Activated CD8-positive, alpha-beta memory T cell treated with anti-CD3 and anti-CD28 coated beads for 24 hours (primary cell): ENCODE measurements around the gene EXTL1.
"Not testable (repeated sequence)": the region's sequence is repeated elsewhere in the genome, so short reads cannot be mapped to it uniquely, and the experiment has no call there.

Source experiments
- DNase-seq: peaks from one replicate; pipeline ENCODE4 v3.0.0-alpha.2; 2020

Gene EXTL1

DNA sequence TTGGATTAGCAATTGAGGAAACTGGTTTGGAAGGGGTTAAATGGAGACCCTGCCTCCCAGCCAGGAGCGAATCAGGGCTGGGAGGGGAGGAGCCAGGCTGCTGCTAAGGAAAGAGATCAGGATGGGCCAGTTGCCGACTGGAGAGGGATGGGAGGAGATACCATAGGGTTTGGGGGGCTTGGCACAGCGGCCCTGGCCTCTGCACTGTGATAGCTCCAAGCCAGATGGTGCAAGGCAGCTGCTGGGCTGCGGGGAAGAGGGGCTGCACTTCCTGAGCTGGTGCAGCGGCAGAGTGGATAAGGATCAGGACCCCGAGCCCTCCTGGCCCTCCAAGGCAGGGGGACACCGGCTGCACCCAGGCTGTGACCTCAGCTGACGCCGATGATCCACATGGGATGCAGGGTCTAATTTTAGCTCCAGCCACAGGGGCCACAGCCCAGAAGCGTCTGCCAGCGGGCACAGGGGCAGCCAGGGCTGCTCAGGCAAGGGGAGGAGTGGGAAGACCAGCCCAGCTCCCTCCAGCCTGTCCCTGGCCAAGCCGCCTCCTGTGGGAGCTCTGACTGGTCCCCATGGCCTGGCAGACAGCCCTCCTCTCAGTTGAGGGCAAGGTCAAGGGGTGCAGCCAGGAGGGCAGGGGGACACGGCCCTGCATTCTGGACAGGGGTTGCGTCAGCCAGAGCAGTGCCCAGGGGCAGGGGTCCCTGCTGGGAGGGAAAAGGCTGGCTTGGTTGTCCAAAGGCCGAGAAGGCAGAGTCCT, at the start of gene EXTL1:
Gene EXTL1 (plus strand): TSS at position 129 of the 757 bp plus-strand sequence. CDS start 872 bp downstream, outside the sequence.
- no peak for DNase-seq

DNA sequence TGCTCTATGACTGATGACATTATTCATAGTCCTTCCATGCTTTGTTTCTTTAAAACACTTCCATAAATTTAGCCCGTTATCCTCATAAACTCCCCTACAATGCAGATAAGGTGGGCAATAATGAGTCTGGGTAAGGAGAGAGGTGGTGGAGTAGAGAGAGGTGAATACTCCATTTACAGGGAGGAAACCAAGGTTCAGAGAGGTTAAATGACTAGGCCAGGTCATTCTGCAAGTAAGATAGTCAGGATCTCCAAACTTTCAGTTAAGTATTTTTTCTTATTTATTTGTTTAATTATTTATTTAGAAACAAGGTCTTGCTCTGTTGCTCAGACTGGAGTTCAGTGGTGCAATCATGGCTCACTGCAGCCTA, 49.8 kb upstream of the EXTL1 start:
- DNase-seq, result no peak

- no peak for DNase-seq
Measured at GRCh38 chr1:25973610-25974321, 47.8 kb upstream of the EXTL1 start.

DNA sequence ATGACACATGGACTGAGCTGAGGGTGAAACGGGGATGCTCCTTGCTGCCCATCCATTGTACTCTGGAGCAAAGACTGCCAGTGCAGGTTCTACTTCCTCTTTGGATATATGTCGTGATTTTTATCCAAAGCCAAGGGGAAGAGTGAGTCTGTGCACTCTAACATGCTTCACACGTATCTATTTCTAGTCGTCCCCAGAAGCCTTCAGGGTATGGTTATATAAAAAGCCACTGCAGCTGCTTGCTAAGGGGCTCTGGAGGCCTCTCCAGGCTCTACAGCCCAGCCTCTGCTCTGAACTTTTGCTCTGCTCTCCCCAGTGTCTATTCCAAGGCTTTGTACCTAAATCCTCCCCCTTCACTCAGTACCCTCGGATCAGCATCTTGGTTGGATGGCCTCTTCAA, 43.8 kb upstream of the EXTL1 start:
- DNase-seq, result no peak

DNA sequence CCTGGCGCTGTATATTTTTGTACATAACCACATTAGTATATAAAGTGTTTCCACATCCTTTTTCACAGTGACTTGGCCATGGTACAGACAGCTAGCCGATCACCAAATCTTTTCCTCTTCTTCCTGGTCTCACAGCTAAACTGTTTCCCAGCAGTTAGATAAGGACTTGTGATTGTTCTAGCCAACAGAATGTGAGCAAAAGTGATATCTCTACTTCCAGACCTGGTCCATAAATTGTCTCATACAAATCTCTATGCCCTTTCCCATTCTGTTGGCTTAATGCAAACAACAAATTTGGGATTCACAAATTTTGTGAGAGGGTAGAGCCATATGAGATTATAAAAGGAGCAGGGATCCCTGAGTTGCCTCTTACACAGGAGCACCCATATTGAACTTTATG, 43.2 kb upstream of the EXTL1 start:
- DNase-seq, result no peak

DNA sequence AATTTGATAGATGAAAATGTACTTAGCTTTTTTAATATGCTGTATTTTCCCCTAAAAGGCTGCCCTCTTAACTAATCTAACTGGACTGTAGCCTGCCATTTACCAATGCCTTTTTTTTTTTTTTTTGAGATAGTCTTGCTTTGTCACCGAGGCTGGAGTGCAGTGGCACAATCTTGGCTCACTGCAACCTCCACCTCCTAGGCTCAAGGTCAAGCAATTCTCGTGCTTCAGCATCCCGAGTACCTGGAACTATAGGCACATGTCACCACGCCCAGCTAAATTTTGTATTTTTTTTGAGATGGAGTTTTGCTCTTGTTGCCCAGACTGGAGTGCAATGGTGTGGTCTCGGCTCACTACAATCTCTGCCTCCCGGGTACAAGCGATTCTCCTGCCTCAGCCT, 42.4 kb upstream of the EXTL1 start:
- DNase-seq, result no peak

GRCh38 chr1:25985171-25985570, 36.4 kb upstream of the EXTL1 start:
- no peak for DNase-seq

DNA sequence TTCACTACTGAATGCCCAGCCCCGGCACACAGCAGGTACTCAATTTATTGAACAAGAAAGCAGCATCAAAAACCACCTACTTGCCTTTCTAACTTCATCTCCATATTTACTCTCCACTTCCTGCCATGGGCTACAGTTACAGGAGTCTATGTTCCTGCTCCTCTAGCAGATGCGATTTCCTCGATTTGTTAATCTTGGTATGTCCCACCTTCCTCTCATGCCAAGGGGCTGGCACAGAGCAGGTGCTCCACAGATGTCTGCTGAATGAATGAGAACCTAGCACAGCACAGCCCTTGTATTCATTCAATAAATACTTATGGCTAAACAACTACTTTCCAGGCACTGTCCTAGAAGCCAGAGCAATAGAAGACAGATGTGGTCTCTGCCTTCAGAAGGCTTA, 35.9 kb upstream of the EXTL1 start:
- no peak for DNase-seq

DNA sequence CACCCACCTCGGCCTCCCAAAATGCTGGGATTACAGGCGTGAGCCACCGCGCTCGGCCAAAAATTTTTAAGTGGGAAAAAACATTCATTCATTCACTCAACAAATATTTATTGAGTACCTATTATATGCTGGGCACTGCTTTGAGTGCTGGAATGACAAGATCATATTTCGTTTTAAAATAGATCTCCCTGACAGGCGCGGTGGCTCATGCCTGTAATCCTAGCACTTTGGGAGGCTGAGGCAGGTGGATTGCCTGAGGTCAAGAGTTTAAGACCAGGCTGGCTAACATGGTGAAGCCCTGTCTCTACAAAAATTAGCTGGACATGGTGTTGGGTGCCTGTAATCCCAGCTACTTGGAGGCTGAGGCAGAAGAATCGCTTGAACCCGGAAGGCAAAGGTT, 34.8 kb upstream of the EXTL1 start:
- not testable (repeated sequence) for DNase-seq

DNA sequence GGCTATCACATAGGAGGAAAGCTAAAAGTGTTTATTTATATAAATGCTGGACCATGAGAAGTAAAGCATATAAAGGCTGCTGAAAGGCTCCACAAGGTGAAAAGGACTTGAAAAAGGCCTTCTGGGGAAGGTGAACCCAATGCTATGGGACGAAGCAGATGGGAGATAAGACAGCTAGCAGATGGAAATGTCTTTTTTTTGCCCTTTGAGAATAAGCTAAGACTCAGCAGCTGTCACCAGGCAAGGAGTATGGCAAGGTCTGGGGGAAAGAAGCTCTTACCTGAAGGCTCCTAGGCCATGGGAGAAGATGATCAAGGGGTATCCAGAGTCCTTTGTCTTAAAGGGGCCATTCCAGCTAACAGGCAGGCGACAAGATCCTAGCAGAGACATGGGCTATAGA, 33.6 kb upstream of the EXTL1 start:
- DNase-seq, result no peak

DNA sequence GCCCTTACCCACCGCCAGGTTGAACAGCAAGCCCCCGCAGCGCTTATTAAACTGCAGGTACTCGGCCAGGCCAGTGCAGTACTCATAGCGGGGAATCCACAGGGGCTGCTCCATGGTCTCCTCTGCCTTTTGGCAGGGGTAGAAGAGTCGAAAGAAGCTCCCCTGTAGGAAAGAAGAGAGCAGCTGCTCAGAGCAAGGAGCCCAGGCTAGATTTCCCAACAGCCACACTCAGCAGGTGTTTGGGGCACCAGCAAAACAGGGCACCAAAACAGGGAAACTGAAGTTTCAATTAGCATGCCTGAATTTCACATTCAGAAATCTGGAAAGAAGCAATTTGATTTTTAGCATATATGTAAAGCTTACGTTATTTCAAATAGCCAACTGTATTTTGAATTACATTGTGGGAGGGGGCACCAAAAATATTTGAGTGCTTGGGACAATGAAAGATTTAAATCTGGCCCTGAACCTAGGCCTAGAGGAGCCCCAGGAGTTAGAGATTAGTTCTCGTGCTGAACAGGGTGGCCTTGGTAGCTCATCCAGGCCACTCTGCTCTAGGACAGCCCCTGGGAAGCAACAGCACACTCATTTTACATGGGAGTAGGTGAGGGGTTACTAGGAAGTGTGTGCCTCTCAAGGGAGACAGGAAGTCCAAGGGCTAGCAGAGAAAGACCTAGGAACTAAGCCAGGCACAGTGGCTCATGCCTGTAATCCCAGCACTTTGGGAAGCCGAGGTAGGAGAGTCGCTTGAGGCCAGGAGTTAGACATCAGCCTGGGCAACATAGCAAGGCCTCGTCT, 31.9 kb upstream of the EXTL1 start:
- DNase-seq, result peak; percentile 61

- peak; percentile 58 for DNase-seq
Measured at GRCh38 chr1:25990251-25990650, 31.3 kb upstream of the EXTL1 start.

- DNase-seq, result peak; percentile 82
Measured at GRCh38 chr1:25990702-25991395, 30.7 kb upstream of the EXTL1 start.

- no peak for DNase-seq
Measured at GRCh38 chr1:25991937-25992688, 29.5 kb upstream of the EXTL1 start.

DNA sequence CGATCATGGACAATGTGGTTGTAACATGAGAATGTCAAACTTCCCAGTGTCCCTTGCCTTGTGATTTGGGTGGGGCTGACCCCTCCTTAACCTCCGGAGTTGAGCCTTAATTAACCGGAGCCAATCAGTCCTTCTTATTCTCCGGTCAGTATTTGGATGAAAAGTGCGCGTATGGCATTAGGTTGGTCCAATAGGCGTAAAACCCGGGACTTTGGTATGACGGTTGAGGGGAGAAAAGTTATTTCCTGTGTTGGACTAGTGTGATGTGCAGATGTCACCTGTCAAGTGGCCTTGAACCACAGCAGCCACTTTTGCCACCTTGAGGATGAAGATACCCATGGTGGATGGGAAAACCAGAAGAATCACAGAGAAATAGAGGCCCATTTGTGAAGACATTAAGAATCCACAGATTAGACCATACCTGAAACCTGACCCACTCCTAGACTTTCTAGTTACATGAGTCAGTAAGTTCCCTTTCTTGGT, 28.8 kb upstream of the EXTL1 start:
- no peak for DNase-seq

GRCh38 chr1:25993197-25993951, 28.2 kb upstream of the EXTL1 start:
- DNase-seq, result no peak

GRCh38 chr1:25994402-25995150, 27.0 kb upstream of the EXTL1 start:
- DNase-seq, result no peak

GRCh38 chr1:25996966-25997827, 24.4 kb upstream of the EXTL1 start:
- no peak for DNase-seq
